A172 (cell line): ENCODE measurements around the gene RAB12. TPM values are rescaled to one million over a fixed set of nuclear protein-coding genes. Genes with fewer than 3 reads are reported as not detected.
"Not testable (repeated sequence)": the region's sequence is repeated elsewhere in the genome, so short reads cannot be mapped to it uniquely, and the experiment has no call there.

Experiments used
- DNase-seq: peaks from one replicate; pipeline ENCODE4 v3.0.0-alpha.2; 2015; ENCODE audit warnings: low spot score
- total RNA-seq: library from RNA; depleted of rRNA; stranded (reverse); fragments of >200 nt; shearing (Covaris generic); gene quantifications from 2 replicates; pipeline ENCODE4 v1.2.3, GENCODE V29; 2014

RAB12 gene
- total RNA-seq, 1 experiment from 2014 or later = 101 TPM

DNA sequence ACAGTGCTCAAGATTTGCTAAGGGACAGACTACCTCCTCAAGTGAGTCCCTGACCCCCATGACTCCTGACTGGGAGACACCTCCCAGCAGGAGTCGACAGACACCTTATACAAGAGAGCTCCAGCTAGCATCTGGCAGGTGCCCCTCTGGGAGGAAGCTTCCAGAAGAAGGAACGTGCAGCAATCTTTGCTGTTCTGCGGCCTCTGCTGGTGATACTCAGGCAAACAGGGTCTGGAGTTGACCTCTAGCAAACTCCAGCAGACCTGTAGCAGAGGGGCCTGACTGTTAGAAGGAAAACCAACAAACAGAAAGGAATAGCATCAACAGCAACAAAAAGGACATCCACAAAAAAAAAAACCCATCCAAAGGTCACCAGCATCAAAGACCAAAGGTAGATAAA lies 38.1 kb downstream of the RAB12 start:
- not testable (repeated sequence) for DNase-seq

DNA sequence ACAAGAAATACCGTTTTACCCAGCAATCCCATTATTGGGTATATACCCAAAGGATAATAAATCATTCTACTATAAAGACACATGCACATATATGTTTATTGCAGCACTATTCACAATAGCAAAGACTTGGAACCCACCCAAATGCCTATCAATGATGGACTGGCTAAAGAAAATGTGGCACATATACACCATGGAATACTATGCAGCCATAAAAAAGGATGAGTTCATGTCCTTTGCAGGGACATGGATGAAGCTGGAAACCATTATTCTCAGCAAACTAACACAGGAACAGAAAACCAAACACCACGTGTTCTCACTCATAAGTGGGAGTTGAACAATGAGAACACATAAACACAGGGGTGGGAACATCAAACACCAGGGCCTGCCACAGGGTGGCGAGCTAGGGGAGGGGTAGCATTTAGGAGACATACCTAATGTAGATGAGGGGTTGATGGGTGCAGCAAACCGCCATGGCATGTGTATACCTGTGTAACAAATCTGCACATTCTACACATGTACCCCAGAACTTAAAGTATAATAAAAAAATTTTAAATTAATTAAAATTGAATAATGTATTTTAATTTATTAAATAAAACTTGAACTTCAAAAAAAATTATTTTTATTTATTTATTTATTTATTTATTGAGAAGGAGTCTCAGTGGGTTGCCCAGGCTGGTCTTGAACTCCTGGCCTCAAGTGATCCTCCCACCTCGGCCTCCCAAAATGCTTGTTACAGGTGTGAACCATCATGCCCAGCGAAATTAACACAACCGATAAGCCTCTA lies 42.4 kb downstream of the RAB12 start:
- DNase-seq = not testable (repeated sequence)

DNA sequence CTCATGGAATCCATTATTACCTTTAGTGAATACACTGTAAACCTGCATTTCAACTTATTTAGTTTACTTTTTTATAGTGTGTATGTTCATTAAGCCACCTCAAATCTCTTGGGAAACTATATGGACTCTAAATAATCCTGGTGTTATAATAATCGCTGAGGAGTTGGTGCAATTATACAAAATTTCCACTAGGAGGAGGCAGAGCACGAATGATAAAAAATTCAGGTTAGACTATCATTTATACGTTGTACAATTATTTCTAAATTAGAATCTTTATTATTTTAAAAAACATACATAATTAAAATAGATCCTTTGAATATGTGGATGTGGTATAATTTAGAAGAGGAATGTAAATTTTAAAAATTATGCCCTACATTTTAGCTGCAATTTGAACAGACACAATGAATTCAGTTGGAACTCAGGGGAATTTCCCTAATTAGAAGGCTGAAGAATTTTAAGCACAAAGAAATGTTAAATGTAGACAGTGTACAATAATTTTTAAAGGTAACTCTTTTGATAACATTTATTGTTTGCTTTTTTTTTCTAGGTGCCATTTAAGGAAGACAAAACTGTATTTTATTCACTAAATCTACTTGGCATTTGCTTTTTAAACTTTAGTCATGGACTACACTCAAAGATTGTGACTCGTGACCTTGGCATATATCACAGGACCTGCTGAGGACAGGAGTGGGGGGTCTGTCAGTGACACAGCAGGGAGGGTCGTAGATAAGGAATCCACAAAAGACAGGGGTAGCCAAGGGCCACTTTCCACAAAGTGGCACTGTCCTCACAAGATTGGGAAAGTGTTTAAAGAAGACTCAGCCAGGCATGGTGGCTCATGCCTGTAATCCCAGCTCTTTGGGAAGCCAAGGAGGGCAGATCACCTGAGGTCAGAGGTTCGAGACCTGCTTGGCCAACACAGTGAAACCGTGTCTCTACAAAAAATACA lies 45.5 kb downstream of the RAB12 start:
- no peak for DNase-seq

DNA sequence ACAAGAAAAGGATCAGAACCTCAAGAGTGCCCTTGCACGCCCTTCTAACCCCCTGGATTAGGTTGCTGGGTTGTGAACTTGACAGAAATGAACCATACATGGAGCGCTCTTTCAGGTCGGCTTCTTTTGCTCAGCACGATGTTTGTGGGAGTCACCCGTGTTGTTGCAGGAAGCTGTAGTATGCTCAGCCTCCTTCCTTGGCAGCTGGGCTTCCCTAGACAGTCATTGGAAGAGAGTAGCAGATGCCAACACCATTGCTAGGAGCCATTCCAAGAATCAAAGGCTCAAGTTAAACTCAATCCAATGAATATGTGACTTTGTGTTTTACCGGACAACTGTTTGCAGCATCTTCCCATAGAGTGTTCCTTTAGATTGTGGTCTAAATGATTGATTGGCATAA lies 47.0 kb downstream of the RAB12 start:
- no peak for DNase-seq

DNA sequence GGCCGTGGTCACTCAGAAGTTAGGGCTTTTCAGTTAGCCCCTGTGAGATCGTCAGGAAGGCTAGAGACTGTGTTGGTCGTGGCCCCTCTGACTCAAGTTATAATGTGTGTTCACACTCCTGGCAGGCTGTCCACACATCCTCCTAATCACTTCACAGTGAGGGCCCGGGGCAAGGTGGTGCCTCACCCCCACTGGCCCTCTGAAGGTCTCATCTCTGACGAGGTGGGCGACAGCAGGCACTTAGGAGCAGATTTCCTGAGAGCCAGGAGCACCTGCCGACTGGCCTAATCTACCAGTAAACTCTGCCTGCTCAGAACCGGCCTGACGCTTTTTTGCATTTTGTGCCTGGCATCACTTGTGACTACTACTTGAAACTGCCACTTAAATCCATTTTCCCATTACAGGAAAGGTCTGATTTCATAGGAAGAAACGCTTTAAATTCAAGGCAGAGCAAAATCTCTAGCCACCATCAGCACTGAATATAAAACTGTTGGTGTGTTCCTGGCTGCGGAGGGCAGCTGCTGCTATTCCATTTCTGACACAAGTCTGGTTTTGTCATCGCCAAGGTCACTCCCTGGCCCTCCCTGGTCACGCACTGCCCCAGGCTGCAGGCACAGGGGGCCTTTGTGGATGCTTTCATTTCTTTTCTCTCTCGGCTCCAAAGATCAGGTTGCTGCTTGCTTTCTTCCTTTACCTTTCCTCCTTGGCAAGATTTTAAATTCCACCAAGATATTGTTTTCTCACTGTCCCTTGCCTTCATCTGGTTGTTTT lies 48.0 kb downstream of the RAB12 start:
- DNase-seq = no peak

DNA sequence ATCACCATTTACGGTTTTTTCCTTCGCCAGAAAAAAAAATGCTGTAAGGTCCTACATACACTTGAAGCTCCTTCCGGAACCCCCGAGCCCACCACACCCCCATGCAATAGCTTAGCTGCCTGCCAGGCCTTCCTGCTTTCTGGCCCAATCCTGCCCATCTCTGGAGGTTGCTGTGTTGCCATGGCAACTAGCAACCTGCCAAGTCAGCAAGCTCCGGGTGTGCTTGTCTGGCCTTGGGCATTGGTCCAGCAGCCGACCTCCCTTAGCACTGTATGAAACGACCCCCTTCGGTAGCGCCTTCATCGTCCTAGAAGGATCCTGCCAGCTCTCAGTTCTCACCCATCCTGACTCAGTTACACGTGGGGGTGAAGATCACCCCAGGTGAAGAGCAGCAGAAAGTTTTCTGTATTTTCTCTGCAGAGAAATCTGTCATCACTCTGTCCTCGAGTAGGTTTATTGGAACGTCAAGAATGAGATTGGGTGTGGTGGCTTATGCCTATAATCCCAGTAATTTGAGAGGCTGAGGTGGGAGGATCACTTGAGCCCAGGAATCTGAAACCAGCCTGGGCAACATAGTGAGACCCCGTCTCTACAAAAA lies 48.7 kb downstream of the RAB12 start:
- no peak for DNase-seq

DNA sequence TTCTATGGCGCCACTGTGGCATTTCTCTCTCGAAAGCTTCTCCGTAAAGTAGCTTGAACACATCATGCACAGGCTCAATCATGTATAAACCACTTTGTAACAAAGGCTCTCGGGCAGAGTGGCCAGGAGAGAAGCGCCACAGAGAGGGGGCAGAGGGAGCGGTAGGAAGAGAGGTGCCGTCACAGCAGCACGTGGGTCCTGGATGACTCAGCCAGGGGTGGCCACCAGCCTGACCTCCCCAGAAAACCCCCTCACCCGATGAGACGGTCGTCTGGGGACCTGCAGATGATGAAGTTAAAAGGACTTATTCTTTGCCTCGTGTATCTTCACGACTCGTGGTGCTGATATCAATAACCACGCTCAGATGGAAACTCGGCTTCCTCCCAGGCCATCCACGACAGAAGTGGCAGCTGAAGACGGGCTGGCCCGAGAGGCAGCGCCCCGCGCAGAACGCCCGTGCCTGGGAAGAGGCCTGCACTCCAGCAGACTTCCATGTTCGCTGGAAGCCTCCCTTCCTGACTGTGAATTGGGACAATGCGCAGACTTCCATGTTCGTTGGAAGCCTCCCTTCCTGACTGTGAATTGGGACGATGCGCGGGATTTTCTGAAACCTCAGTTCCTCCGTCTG lies 49.7 kb downstream of the RAB12 start:
- DNase-seq = no peak

DNA sequence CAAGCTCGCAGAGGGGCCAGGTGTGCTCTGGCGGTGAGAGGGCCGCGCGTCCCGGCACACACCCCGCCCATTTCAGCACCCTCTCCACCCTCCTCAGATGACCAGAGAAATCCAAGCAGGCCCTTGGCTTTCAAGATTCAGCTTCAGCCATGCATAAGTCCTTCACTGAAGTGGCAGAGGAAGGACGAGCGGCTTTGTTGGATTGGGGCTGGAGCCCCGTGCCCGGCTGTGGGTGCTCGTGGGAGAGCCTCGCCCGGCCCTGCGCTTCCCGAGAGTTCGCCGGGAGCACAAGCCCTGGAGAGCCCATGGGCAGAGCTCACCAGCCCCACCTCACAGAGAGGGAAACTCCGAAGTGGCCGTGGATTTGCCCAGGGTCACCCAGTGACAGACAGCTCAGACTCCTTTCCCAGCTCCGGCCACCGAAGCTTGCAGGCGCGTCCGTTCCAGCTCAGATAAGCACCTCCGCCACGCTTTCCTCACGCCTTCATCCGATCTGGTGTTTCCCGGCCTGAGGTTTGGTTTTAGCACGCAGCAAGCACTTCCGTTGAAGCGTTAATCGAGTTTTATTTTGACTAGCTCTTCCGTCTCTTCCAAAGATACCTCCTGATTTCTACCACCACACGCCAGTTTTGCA lies 50.5 kb downstream of the RAB12 start:
- no peak for DNase-seq

DNA sequence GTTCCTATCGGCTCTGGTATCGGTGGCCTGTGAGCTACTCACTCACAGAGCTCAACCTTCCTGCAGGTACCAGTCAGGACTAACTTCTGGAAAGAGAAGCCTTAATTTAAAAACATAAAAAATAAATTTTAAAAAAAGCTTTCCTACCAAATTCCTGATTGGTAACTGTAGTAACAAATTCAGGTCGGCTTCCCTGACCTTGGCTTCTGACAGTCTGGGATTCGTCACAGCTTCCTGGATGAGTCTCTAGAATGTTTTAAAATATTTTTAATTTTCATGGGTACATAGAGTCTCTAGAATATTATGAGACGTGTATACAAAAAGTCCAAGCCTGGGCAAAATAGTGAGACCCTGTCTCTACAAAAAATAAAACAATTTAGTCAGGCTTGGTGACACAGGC lies 51.1 kb downstream of the RAB12 start:
- DNase-seq = no peak

DNA sequence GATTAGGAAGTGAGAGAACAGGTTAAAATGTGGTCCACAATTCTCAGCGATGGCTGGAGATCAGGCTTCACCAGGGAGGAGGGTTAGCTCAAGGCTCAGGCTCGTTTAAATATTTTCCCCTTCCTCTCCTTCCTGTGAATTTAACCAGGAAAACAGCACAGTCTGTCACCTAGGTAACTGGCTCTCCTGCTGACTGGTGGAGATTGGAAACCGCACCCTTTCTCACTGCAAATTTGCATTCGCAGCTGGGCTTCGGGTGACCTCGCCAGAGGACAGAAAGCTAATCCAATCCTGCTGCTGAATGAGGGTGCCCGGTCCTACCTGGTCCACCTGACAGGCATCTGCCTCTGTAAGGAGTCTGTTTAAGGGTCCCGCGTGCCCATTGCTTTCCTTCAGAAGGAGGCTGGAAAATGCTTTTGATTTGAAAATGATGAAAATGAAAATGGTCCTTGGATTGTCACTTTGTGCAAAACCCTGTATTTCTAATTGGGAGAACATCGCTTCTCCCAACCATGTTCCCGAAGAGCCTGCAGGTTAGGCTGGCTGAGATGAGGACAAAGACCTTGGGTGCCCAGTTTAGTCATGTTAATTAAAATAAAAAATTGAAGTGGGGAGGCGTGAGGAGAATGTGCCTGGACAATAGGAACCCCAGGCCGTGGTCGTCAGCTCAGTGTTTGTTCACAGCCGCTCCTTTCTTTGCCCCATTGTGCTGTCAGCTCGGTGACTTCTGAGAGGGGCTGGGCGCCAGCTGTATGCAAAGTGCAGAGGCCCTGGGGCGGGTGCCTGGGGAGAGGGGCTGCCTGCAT lies 52.7 kb downstream of the RAB12 start:
- DNase-seq = peak; percentile 65

DNA sequence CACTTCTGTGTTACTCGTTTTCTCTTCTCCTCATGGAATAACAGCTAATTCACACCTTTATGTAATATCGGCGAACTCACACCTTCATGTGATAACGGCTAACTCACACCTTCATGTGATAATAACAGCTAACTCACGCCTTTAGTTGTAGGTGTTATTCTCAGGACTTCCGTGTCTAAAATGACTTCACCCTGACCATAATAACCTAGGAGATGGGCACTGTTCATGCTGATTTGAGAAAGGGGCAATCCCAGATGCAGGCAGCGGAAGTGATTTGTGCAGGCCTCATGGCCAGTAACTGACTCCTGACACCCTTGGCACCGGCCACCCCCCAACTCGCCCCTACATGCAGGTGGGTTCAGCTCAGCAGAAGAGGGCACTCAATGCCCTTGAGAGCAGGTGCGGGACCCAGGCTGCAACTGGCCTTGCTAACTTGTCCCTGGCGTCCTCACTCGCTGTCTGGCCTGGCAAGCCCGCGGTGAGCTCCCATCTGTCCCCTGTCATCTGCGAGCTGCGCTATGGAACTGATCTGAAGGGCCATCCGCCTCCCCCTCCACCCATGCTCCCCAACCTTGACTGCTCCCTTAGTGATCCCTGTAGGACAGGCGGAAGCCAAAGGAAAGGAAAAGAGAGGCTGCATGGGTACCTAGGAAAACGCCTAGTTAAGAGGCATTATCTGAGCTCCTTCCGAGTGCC lies 53.5 kb downstream of the RAB12 start:
- no peak for DNase-seq

DNA sequence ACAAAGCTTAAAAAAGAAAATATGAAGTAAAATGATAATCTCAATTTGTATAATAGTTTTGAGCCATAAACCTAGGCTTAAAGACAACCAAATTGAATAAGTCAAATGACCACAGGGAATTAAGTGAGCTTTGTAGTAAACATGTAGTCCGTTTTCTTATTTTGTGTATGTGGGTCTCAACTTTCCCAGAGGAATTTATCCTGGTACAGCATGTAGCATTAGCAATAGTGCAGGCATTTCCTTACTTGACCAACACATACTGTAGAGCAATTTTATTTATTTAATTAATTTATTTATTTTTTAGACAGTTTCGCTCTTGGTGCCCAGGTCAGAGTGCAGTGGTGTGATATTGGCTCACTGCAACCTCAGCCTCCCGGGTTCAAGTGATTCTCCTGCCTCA lies 58.6 kb downstream of the RAB12 start:
- no peak for DNase-seq

DNA sequence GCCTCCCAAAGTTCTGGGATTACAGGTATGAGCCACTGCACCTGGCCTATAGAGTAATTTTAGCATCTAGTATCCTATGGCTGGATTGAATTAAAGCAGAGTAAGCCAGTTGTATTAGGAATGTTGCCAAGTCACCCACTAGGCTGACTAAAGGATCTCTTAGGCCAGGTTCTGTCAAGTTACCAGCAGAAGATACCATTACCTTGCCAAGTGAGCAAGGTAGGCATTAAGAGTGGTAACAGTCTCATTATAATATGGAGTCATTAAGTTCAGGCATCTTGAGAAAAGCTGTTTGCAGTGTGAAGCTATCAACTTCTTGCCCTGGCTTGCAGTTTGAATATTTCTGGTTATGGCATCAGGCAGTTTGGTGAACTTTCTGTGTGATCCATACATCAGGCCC lies 59.1 kb downstream of the RAB12 start:
- no peak for DNase-seq

DNA sequence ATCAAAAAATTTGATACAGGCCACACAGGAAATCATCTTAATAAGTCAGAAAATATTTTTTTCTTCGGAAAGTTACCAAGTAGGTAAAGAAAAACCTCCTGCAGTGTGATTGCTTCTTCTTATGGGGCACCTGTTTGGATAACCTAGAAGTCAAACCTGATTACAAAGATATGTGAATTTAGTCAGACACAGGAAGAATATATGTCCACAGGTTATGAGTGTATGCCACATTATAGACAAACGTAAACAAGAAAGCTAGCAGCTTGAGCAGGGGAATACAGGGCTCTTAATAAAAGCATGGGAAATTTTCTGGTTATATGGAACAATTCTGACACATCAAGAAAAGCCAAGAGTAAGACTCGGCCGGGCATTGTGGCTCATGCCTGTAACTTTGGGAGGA lies 60.3 kb downstream of the RAB12 start:
- DNase-seq = no peak

DNA sequence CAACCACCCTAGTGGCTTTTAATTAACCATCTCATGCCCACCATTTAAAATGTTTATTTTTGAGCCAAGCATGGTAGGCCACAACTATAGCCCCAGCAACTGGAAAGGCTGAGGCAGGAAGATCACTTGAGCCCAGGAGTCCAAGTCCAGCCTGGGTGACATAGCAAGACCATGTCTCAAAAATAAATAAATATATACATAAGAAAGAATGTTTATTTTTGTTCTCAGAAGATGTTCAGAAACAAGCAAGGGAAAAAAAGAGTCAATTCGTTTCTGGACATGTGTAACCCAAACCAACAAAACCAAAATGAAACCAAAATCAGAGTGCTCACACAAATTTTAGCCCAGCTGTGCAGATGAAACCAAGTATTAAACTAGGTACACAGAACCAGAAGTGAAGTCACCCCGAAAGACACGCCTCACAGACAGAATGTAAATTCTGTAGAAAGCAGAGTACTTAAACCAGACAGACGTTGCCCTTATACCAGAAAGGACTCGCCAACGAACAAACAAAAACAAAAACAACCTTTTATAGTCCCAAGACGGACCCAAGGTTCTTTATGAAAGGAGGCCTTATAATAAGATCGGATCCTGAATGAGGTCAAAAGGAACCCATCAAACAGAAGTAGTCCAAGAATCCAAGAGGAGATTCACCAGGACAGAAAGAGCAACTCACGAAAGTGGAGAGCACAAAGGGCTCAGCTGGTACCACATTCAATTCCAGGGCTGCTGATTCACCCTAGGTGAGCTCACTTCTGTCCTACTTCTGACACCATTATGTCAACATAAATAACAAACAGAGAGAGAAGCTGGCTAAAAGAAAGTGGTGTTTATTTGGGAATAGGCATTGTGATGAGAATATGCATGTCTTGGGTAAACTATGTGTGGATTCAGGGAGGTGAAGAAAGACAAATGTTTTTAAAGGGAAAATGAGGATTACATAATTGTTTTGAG lies 64.3 kb downstream of the RAB12 start:
- no peak for DNase-seq

DNA sequence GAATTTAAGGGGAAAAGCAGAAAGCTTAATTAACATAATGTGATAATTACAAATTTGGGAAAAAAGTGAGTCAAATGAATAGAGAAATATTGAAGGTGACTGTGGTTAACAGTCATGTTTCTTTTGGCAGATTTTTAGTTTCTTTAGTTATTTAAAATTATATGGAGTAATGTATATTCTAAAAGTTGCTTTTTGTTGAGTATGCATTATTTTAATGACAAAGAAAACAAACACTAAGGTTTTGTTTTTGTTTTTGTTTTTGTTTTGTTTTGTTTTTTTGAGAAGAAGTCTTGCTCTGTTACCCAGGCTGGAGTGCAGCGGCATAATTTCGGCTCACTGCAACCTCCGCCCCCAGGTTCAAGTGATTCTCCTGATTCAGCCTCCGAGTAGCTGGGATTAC lies 65.8 kb downstream of the RAB12 start:
- DNase-seq = no peak

DNA sequence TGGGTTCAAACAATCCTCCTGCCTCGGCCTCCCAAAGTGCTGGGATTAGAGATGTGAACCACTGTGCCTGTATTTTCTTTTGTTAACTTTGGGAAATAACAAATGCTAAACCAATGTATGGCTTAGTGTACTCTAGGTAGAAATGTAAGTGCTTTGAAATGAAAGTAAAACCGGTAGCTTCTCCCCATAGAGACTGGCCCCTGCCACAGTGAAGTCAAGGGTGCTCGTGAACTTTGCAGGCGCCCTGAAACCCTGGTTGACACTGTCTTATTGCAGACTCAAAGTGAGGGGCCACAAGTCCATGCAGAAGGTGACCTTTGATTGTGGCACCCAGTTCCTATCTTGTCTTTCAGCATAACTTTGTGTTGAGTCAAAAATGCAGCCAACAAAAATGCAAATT lies 72.0 kb downstream of the RAB12 start:
- DNase-seq = no peak

DNA sequence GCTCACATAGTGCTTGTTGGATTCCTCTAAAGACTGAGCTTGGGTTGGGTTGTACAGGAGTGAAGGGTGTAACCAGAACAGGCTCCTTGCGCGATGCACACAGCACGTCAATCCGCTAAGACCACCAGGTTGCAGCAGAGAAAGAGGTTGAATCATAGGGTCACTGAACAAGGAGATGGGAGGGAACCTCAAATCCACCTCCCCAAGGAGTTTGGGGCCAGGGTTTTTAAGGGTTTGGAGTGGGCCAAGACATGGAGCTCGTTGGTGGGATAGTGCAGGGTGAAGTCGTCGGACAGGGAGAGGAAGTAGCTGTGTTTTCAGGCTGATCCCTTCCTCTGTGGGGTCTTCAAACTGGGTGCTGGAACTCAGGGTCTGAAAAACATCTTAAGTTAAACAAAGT lies 75.3 kb downstream of the RAB12 start:
- DNase-seq = no peak
